HG03196 (cell line): ENCODE measurements around the gene RAB24.

Experiments used
- ATAC-seq: cut with Tn5 transposase; IDR thresholded peaks from one replicate; pipeline ENCODE4 v1.9.1; 2021; ENCODE audit not compliant: unreplicated experiment

RAB24 gene

GRCh38 chr5:177333420-177334154 is 30.1 kb upstream of the RAB24 start:
- ATAC-seq: no peak

DNA sequence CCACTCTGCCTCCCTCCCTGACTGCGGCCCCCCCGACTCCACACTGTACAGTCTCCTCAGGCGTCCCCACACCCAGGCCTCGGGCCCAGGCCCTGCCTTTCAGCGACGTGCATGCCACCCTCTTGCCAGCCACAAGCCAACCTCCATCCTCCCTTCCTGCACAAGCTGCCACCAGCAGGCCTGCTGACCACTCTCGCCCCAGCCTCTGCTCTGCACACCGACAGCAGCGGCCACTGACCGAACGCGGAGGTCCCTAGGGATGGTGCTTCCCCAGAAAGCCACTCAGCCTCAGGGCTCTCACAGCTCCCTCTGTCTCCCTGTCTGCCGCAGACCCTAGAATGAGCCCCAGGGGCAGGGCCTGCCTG is 29.4 kb upstream of the RAB24 start:
- ATAC-seq: no peak

- no peak for ATAC-seq
These were observed 28.7 kb upstream of the RAB24 start for GRCh38 chr5:177332031-177332895.

GRCh38 chr5:177330991-177331842 is 27.7 kb upstream of the RAB24 start:
- no peak for ATAC-seq

GRCh38 chr5:177329883-177330282 is 26.4 kb upstream of the RAB24 start:
- no peak for ATAC-seq

GRCh38 chr5:177328545-177329231 is 25.2 kb upstream of the RAB24 start:
- no peak for ATAC-seq

DNA sequence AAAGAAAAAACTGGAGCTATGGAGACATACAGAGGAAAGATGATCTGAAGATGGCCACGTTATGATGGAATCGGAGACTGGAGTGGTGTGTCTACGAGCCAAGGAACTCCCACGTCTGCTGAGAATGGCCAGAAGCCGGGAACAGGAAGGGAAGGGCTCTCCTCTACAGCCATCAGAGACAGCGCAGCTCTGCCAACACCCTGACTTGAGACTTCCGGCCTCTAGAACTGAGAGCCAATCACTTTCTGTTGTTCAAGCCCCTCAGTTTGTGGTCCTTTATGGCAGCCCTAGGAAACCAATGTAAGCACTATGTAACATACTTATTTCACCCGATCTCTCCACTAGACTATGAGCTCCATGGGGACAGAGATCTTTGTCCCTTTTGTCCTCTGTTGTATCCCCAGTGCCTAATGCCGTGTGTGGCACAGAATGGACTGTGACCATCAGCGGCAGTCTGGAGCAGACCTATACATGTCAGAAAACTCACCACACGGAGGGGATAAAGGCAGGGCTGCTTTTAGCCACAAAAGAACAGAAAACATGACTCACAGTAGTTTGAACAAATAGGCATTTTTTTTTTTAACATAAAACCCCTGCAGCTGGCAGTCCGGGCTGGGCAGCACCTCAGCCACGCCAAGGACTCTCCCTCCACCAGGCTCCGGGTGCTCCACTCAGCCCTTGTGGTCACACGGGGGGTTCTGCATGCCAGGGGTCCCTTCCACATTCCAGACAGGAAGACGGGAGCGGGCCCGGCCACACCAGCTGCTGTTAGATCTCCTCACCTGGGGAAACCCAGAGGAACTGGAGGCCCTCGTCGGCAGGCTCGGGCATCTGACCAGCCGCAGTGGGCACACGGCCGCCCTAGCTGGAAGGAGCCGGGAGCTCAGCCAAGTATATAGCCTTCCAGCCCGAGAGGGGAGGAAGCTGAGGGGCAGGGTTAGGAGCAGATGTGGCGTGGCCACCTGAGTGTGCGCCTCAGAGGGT is 24.3 kb upstream of the RAB24 start:
- no peak for ATAC-seq

GRCh38 chr5:177325868-177326381 is 22.4 kb upstream of the RAB24 start:
- no peak for ATAC-seq

GRCh38 chr5:177320879-177321278 is 17.4 kb upstream of the RAB24 start:
- no peak for ATAC-seq

DNA sequence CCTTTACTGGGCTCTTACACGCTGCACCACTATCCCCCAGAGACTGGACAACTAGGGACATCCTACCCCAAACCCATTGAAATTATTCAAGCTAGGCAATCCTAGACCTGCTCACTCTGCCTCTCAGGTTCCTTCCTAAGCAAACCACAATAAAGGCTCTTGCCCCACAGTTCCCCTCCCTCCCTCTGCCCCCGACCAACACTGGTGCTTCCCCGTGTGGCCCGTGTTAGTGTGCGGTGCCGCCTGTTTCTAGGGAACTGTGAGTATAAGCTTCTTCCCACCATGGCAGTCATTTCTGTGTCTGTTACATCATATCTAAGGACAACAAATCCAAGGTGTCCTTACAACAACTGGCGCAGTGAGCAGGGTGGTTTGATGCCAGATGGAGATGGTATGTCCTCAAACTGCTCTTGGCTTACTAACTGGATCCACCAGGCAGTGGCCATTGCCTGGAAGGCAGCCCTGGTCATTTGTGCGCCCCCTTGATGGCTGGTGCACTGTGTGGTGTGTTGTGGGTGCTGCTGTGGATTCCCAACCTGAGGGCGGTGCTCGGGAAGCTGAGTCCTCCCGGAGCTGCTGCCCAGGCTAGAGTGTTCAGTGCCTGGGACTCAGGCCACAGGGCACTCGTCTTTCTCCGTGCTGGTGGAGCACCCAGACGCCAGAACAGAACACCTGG is 16.5 kb upstream of the RAB24 start:
- ATAC-seq: no peak

DNA sequence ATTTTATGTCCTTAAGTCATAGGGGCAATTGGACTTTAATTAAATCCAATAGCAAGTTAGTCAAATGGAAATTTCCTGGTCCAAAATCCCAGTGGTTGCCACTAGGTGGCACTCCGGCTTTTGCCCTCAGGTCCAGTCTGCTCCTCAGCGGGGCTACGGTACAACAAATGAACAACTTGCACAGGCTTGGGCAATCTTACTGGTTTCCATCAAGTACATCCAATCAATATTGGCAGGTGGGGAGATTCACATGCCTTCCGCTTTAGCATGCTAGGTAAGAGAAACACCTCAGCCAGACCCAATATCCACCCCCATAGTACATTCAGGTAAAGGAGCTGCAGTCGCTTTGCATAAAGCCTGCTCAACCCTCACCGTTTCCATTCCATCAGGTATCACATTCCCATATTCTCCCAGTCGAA is 14.4 kb upstream of the RAB24 start:
- no peak for ATAC-seq

DNA sequence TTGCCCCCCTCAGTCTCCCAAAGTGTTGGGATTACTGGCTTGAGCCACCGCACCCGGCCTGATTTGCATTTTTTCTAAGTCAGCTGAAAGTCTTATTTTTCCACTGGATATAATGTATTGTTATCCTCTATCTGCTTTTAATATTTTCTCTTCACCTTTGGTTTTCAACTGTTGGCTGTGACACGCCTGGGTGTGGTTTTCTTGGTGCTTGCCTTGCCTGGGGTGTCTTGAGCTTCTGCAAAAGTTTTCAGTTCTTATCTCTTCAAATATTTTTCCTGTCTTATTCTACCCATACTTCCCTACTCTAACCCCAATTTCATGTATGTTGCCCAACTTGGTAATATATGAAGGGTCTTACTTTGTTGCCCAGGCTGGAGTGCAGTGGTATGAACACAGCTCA is 12.5 kb upstream of the RAB24 start:
- ATAC-seq: no peak

GRCh38 chr5:177315411-177315810 is 11.9 kb upstream of the RAB24 start:
- no peak for ATAC-seq

DNA sequence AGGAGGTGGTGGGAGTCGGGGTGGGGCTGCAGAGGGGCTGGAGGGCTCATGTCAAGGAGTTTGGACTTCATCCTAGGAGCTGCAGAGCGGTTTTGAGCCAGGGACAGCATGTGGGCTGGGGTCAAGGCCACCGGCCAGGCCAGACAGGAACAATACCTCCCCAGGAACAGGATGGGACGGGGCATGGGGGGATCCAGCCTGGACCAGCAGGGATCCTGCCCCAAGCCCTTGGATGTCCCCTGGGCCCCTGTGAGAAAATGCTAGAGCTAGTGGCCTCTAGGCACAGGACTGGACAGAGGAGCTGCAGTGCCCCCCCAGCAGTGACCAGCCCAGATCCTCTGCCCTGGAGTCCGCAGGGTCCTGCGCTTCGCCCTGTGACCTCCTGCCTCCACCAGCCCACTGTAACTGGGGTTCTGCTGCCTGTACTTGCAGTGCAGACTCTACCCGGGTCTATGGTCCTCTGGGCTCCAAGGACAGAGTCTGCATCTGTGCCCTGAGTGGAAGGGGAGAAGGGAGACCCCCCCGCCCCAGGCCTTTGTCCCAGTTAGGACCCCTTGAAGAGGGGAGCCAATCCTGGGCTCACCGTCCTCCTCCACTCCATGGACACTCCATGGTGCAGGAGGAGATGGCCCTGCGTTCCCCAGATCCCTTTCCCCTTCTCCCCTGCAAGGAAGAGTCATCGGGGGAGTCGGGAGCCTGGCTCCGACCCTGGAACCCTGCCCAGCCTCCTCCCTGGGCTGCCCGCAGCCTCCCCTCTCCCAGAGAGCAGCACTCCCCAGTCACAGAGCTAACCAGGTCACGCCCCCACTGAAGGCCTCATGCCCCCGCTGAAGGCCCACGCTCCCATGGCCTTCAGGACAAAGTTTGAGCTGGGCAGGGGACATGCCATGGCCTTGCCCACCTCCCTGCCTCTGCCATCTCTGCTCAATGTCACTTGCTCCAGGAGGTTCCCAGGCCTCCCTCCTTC is 11.1 kb upstream of the RAB24 start:
- no peak for ATAC-seq

DNA sequence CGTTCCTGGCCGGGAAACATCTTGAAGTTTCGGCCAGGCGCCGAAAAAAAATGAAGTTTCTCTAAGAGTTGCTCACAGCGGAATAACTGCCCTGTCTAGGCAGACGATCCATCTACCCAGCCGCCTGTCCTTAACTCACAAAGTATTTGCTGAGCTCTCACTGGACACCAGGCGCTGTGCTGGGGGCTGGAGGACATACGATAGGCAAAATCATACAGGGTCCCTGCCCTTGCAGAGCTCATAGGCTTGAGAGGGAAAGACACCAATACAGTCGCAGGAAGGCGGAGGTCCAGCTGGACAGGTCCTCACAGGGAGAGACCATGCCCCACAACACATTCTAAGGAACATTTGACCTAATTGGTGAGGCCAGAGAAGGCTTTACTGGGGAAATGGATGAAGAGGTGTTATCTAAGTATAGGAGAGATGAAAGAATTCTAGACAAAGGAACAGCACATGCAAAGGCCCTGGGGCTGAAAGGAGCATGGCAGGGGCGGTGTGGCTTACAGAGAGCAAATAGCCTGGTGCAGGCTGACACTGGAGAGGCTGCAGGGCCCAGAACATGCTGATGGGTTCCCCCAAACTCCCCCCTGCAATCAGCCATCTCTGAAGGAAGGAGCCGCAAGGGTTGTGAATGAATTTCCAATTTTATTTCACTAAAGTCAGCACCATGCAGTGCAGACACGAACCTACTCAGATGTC is 10.2 kb upstream of the RAB24 start:
- no peak for ATAC-seq

- ATAC-seq: peak; percentile 31
These were observed 9.2 kb upstream of the RAB24 start for GRCh38 chr5:177312649-177313181.
